Sigmoid colon (tissue), 7 donors: ENCODE measurements around the gene GPNMB. TPM values are rescaled to one million over a fixed set of nuclear protein-coding genes. Genes with fewer than 3 reads are reported as not detected.

Experiments used
- DNase-seq: peaks from one replicate; pipeline ENCODE4 v3.0.0-alpha.2; 2019
- H3K27ac ChIP-seq, 4 donors: fragments of 200-600 bp; sonication (generic); one replicate each; pipeline ENCODE4 v1.5.1; 2016 to 2019; ENCODE audit warnings: mild to moderate bottlenecking in 1 of 4
- H3K27me3 ChIP-seq, 3 donors: fragments of 200-600 bp; sonication (generic); one replicate each; pipeline ENCODE4 v1.5.1; 2019; ENCODE audit warnings: mild to moderate bottlenecking in 1 of 3
- H3K36me3 ChIP-seq, 4 donors: fragments of 200-600 bp; sonication (generic); one replicate each; pipeline ENCODE4 v1.5.1; 2016 to 2019
- H3K4me1 ChIP-seq, 4 donors: fragments of 200-600 bp; sonication (generic); one replicate each; pipeline ENCODE4 v1.5.1; 2017 to 2019
- H3K4me3 ChIP-seq, 4 donors: fragments of 200-600 bp; sonication (generic); one replicate each; pipeline ENCODE4 v1.5.1; 2017 to 2019; ENCODE audit warnings: mild to moderate bottlenecking in 2 of 4, moderate library complexity in 1 of 4
- H3K9me3 ChIP-seq, 4 donors: fragments of 200-600 bp in 3 of 4; sonication (generic) in 3 of 4; one replicate each; pipeline versions ENCODE4 v1.5.1 to v1.6.1; 2013 to 2019
- CTCF ChIP-seq, 4 experiments: fragments of 450-650 bp in 3 of 4; fragments of 200-600 bp in 1 of 4; IDR thresholded peaks; one replicate each; pipeline ENCODE4 v1.5.1; 2016 to 2019; ENCODE audit warnings: antibody characterized with exemption in 4 of 4, mild to moderate bottlenecking in 3 of 4, moderate library complexity in 2 of 4
- EP300 ChIP-seq, 4 donors: sonication (generic); formaldehyde crosslinking; IDR thresholded peaks; one replicate each; pipeline ENCODE4 v1.6.1; 2017; ENCODE audit warnings: antibody characterized with exemption in 4 of 4
- POLR2A ChIP-seq, 2 donors: fragments of 450-650 bp; IDR thresholded peaks; one replicate each; pipeline ENCODE4 v1.6.1; 2016; ENCODE audit warnings: antibody characterized with exemption in 2 of 2, mild to moderate bottlenecking in 2 of 2, moderate library complexity in 2 of 2
- POLR2AphosphoS5 ChIP-seq, 4 donors: sonication (generic); formaldehyde crosslinking; IDR thresholded peaks; one replicate each; pipeline ENCODE4 v1.6.1; 2017; ENCODE audit warnings: antibody characterized with exemption in 4 of 4
- WGBS, 2 donors: extraction: QIAGEN DNeasy Blood & Tissue Kit; methylation state at CpG; one replicate each; pipeline ENCODE4 v1.1.7; 2013; 5-methylcytosine and 5-hydroxymethylcytosine counted together
- intact Hi-C: fragments of 100-400 bp; cut with DNase I; formaldehyde crosslinking; loops from one replicate; pipeline ENCODE4 v1.15.1; 2023
- polyA plus RNA-seq, 3 donors: library from polyadenylated mRNA; stranded (reverse); fragments of 200-250 nt; gene quantifications; one replicate each; pipeline ENCODE4 v1.2.3, GENCODE V29; 2013
- total RNA-seq, 4 donors: library from RNA; depleted of rRNA; stranded (reverse); fragments of >200 nt; gene quantifications; one replicate each; pipeline ENCODE4 v1.1.0, GENCODE V29; 2016
- donor health status: healthy with polysubstance abuse.
- donor health status: Bipolar disorder and iron deficiency.
- donor health status: healthy.

Gene GPNMB
- total and polyA plus RNA-seq, 7 donors = 23.4 to 224 (median 88.1) TPM

- peaks cover 0 to 18% (median 4%) of the 10 kb centered on the region in 4 donors for H3K4me1 ChIP-seq
- 7 to 11% methylated on average over 53 of the region's 53 CpGs for WGBS, 2 donors
- H3K4me3 ChIP-seq = peak overlapping the region; percentile 26 to 53 (median 46)
- H3K27me3 ChIP-seq = peaks cover 0 to 32% (median 20%) of the 10 kb centered on the region in 3 donors
- H3K36me3 ChIP-seq = no peaks in the 10 kb centered on the region
- TF ChIP-seq CTCF (IDR thresholded peaks at IDR 0.05) (no peak), POLR2AphosphoS5 (IDR thresholded peaks at IDR 0.05) (peak in 1 of 4 donors; percentile 10), EP300 (IDR thresholded peaks at IDR 0.05) (no peak)
- no peaks in the 10 kb centered on the region for H3K9me3 ChIP-seq
- peak; percentile 68 for DNase-seq
- peak overlapping the region; percentile 72 to 75 (median 74) for H3K27ac ChIP-seq
- intact Hi-C loops = loop anchor here (5.0 kb wide), 1 partner anchor 60 kb away; no protein-coding TSS in a partner anchor
These were observed 1.2 kb downstream of the GPNMB start for GRCh38 chr7:23247603-23248335.

GRCh38 chr7:23249486-23249885 is 2.9 kb downstream of the GPNMB start:
- H3K36me3 ChIP-seq = peaks cover 0 to 5% (median 0%) of the 10 kb centered on the region in 4 donors
- no peak overlapping the region for H3K27ac ChIP-seq
- intact Hi-C loops = loop anchor here (5.0 kb wide), 1 partner anchor 62 kb away; no protein-coding TSS in a partner anchor
- H3K27me3 ChIP-seq = peaks cover 0 to 32% (median 16%) of the 10 kb centered on the region in 3 donors
- DNase-seq = no peak
- TF ChIP-seq EP300 (IDR thresholded peaks at IDR 0.05) = no peak
- TF ChIP-seq POLR2AphosphoS5 (IDR thresholded peaks at IDR 0.05) = no peak
- TF ChIP-seq POLR2A (IDR thresholded peaks at IDR 0.05) = no peak
- no peak for TF ChIP-seq CTCF (IDR thresholded peaks at IDR 0.05)
- no peaks in the 10 kb centered on the region for H3K9me3 ChIP-seq
- H3K4me1 ChIP-seq = peaks cover 0 to 11% (median 0%) of the 10 kb centered on the region in 4 donors
- H3K4me3 ChIP-seq = no peak overlapping the region

GRCh38 chr7:23254051-23254681 is 7.6 kb downstream of the GPNMB start:
- intact Hi-C loops = no loop called here
- DNase-seq = no peak
- 84 to 93% methylated on average over 7 of the region's 7 CpGs for WGBS, 2 donors
- H3K36me3 ChIP-seq = peaks cover 0 to 14% (median 0%) of the 10 kb centered on the region in 4 donors
- no peaks in the 10 kb centered on the region for H3K9me3 ChIP-seq
- no peaks in the 10 kb centered on the region for H3K4me1 ChIP-seq
- no peak overlapping the region for H3K27ac ChIP-seq
- H3K4me3 ChIP-seq = no peak overlapping the region
- peaks cover 0 to 9% (median 0%) of the 10 kb centered on the region in 3 donors for H3K27me3 ChIP-seq
- TF ChIP-seq POLR2A (IDR thresholded peaks at IDR 0.05) (no peak), CTCF (IDR thresholded peaks at IDR 0.05) (no peak), EP300 (IDR thresholded peaks at IDR 0.05) (no peak), POLR2AphosphoS5 (IDR thresholded peaks at IDR 0.05) (no peak)

- H3K36me3 ChIP-seq = peaks cover 0 to 19% (median 0%) of the 10 kb centered on the region in 4 donors
- no peak overlapping the region for H3K27ac ChIP-seq
- H3K4me1 ChIP-seq = no peaks in the 10 kb centered on the region
- TF ChIP-seq CTCF (IDR thresholded peaks at IDR 0.05) (no peak), POLR2AphosphoS5 (IDR thresholded peaks at IDR 0.05) (no peak), POLR2A (IDR thresholded peaks at IDR 0.05) (no peak), EP300 (IDR thresholded peaks at IDR 0.05) (no peak)
- no peaks in the 10 kb centered on the region for H3K27me3 ChIP-seq
- intact Hi-C loops = no loop called here
- 76 to 89% methylated on average over 7 of the region's 7 CpGs for WGBS, 2 donors
- no peak for DNase-seq
- no peak overlapping the region for H3K4me3 ChIP-seq
- H3K9me3 ChIP-seq = no peaks in the 10 kb centered on the region
These were observed 10.2 kb downstream of the GPNMB start for GRCh38 chr7:23256731-23257130.
